Measurements from ENCODE around the gene FEN1.

Gene FEN1

DNA sequence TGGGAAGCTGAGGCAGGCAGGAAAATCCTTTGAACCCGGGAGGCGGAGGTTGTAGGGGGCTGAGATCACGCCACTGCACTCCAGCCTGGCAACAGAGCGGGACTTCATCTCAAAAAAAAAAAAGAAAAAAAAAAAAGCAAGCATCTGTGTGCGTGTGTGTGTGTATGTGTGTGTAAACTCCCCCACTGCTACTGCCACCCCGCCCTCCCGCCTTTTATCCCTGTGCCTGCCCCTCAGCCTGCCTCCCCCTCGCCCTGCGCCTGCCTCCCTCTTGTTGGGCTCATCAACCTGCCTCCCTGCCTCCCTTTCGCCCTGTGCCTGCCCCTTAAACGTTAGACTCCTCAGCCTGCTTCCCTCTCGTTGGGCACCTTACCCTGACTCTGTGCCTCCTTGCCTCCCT is 18.3 kb upstream of the FEN1 start:
- Histone ChIP-seq H3K27ac (replicated peaks; ENCODE audit: low read length) (no peak overlapping the region), H2BK5ac (ENCODE audit: low read length) (peak overlapping the region; percentile 82), H3K27me3 (ENCODE audit: control insufficient read depth in 3 of 3, insufficient read depth in 3 of 3, low read depth in 1 of 3, low read length in 3 of 3) (no peaks in the 10 kb centered on the region), H3K14ac (ENCODE audit: low read length) (peak overlapping the region; percentile 38), H3K4me1 (ENCODE audit: control insufficient read depth in 2 of 2, insufficient read depth in 1 of 2, low read depth in 1 of 2, low read length in 2 of 2) (peaks cover 25 to 29% of the 10 kb centered on the region in 2 donors), H3K36me3 (replicated peaks in 1 of 2; ENCODE audit: control insufficient read depth in 2 of 2, insufficient read depth in 2 of 2, low read length in 2 of 2) (peaks cover 0 to 5% of the 10 kb centered on the region in 2 donors), H2BK15ac (ENCODE audit: low read length) (no peak overlapping the region), H2AK5ac (ENCODE audit: low read depth, low read length) (peak overlapping the region; percentile 94), H2BK12ac (ENCODE audit: low read length) (no peak overlapping the region), H3K9me3 (replicated peaks in 1 of 2; ENCODE audit: control insufficient read depth in 2 of 2, insufficient read depth in 1 of 2, low read depth in 1 of 2, low read length in 2 of 2) (peaks cover 0 to 2% of the 10 kb centered on the region in 2 donors), H2BK120ac (ENCODE audit: low read depth, low read length) (no peak overlapping the region), H3K79me1 (ENCODE audit: low read depth, low read length) (peaks cover 3% of the 10 kb centered on the region), H3K9ac (ENCODE audit: low read depth, low read length, poor library complexity) (peak overlapping the region; percentile 24), H4K8ac (ENCODE audit: low read depth, low read length) (no peak overlapping the region), H3K4me3 (ENCODE audit: low read length in 2 of 2) (no peak overlapping the region), H3K4me2 (ENCODE audit: insufficient read depth, low read length, poor library complexity, severe bottlenecking) (no peak overlapping the region), H3K23ac (ENCODE audit: low read depth, low read length, poor library complexity) (no peak overlapping the region), H3K18ac (ENCODE audit: low read length) (peak overlapping the region; percentile 78), H3K4ac (ENCODE audit: low read length) (peak overlapping the region; percentile 66), H2AFZ (ENCODE audit: low read length) (no peak overlapping the region), H4K91ac (ENCODE audit: low read depth, low read length, poor library complexity) (no peak overlapping the region)
- no CpG with 5 or more reads among the region's 12 CpGs for WGBS, 2 donors (ENCODE audit: extremely low coverage in 2 of 2, insufficient read length in 2 of 2, insufficient replicate concordance in 1 of 2)
- DNase-seq (ENCODE audit: low spot score), result no peak

DNA sequence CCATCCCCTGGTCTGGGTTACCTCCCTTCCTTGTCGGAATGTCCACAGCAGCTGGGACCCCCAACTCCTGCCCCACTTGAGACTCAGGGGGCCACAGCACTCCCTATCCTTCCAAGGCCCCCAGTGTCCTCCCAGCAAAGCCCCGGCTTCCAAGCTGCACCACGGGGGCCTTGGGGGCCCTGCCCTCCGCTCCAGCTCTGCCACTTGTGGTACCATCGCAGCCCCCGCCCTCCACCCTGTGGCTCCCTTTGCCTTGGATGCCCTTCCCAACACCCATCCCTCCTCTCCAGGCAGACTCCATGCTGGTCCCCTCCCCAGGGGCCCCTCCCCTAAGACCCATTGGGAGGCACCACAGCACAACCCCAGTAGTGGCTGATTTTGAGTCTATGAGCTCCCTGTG is 17.6 kb upstream of the FEN1 start:
- no CpG with 5 or more reads among the region's 6 CpGs for WGBS, 2 donors (ENCODE audit: extremely low coverage in 2 of 2, insufficient read length in 2 of 2, insufficient replicate concordance in 1 of 2)

DNA sequence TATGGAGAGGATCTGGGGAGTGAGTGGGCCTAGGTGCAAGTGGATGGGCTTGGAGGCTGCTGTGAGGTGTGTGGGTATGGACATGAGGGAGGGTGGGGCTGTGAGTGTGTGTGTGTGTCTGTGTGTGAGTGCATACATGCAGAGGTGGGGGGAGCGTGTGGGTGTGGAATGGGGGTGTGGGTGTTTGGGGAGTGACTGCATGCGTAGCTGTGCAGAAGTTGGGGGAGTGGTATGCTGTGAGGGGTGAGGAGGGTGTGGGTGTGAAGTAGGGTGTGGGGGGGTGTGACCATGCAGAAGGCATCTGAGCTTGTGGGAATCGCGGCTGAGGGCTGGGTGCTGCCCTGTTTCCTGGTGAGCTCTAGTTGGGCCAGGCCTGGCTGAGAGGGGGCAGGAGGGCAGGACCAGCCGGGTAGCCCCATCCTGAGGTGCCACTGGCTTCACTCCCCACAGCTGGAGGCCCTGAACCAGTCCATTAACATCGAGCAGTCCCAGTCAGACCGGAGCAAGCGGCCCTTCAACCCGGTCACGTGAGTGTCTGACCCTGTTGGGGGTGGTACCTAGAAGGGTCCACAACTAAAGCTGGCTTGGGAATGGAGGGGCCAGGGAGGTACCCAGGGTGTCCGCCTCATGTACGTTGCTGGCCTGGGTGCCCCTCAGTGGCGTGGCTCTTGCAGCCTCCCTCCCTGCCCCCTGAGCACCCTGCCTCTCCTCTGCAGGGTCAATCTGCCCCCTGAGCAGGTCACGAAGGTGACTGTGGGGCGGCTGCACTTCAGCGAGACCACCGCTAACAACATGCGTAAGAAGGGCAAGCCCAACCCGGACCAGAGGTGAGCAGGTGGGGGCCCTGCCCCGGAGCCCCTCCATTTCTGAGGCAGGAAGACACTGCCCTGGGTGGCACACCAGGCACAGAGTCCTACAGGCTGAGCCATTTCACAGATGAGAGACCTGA is 16.8 kb upstream of the FEN1 start:
- WGBS, 2 donors (ENCODE audit: extremely low coverage in 2 of 2, insufficient read length in 2 of 2, insufficient replicate concordance in 1 of 2), result 100% methylated on average over 2 of the region's 20 CpGs; no CpG with 5 or more reads in 1 of the 2 donors
- Histone ChIP-seq H2BK12ac (ENCODE audit: low read length) (peak overlapping the region; percentile 22), H4K8ac (ENCODE audit: low read depth, low read length) (no peak overlapping the region), H3K4me3 (ENCODE audit: low read length in 2 of 2) (peak overlapping the region in 1 of 2 donors; percentile 36), H4K91ac (ENCODE audit: low read depth, low read length, poor library complexity) (peak overlapping the region; percentile 5), H3K4me2 (ENCODE audit: insufficient read depth, low read length, poor library complexity, severe bottlenecking) (no peak overlapping the region), H3K23ac (ENCODE audit: low read depth, low read length, poor library complexity) (peak overlapping the region; percentile 65), H3K4ac (ENCODE audit: low read length) (peak overlapping the region; percentile 53), H3K27ac (replicated peaks; ENCODE audit: low read length) (peak overlapping the region; percentile 17), H3K36me3 (replicated peaks in 1 of 2; ENCODE audit: control insufficient read depth in 2 of 2, insufficient read depth in 2 of 2, low read length in 2 of 2) (peaks cover 0 to 17% of the 10 kb centered on the region in 2 donors), H3K4me1 (ENCODE audit: control insufficient read depth in 2 of 2, insufficient read depth in 1 of 2, low read depth in 1 of 2, low read length in 2 of 2) (peaks cover 19 to 27% of the 10 kb centered on the region in 2 donors), H3K9me3 (replicated peaks in 1 of 2; ENCODE audit: control insufficient read depth in 2 of 2, insufficient read depth in 1 of 2, low read depth in 1 of 2, low read length in 2 of 2) (peaks cover 0 to 2% of the 10 kb centered on the region in 2 donors), H2BK120ac (ENCODE audit: low read depth, low read length) (peak overlapping the region; percentile 31), H2BK5ac (ENCODE audit: low read length) (peak overlapping the region; percentile 82), H3K18ac (ENCODE audit: low read length) (peak overlapping the region; percentile 64), H3K27me3 (ENCODE audit: control insufficient read depth in 3 of 3, insufficient read depth in 3 of 3, low read depth in 1 of 3, low read length in 3 of 3) (no peaks in the 10 kb centered on the region), H2BK15ac (ENCODE audit: low read length) (peak overlapping the region; percentile 20), H2AK5ac (ENCODE audit: low read depth, low read length) (peak overlapping the region; percentile 94), H2AFZ (ENCODE audit: low read length) (no peak overlapping the region), H3K14ac (ENCODE audit: low read length) (no peak overlapping the region), H3K9ac (ENCODE audit: low read depth, low read length, poor library complexity) (peak overlapping the region; percentile 64), H3K79me1 (ENCODE audit: low read depth, low read length) (peaks cover 3% of the 10 kb centered on the region)
- DNase-seq (ENCODE audit: low spot score), result no peak

More for the DNA sequence above, 17.6 kb upstream of the FEN1 start:
- Histone ChIP-seq H3K18ac (ENCODE audit: low read length) (peak overlapping the region; percentile 83), H3K9ac (ENCODE audit: low read depth, low read length, poor library complexity) (peak overlapping the region; percentile 50), H3K4me1 (ENCODE audit: control insufficient read depth in 2 of 2, insufficient read depth in 1 of 2, low read depth in 1 of 2, low read length in 2 of 2) (peaks cover 19 to 27% of the 10 kb centered on the region in 2 donors), H3K27ac (replicated peaks; ENCODE audit: low read length) (no peak overlapping the region), H3K4ac (ENCODE audit: low read length) (peak overlapping the region; percentile 53), H2BK5ac (ENCODE audit: low read length) (peak overlapping the region; percentile 82), H3K23ac (ENCODE audit: low read depth, low read length, poor library complexity) (peak overlapping the region; percentile 65), H3K14ac (ENCODE audit: low read length) (peak overlapping the region; percentile 38), H2BK15ac (ENCODE audit: low read length) (no peak overlapping the region), H3K4me2 (ENCODE audit: insufficient read depth, low read length, poor library complexity, severe bottlenecking) (no peak overlapping the region), H2BK12ac (ENCODE audit: low read length) (no peak overlapping the region), H3K9me3 (replicated peaks in 1 of 2; ENCODE audit: control insufficient read depth in 2 of 2, insufficient read depth in 1 of 2, low read depth in 1 of 2, low read length in 2 of 2) (peaks cover 0 to 2% of the 10 kb centered on the region in 2 donors), H3K27me3 (ENCODE audit: control insufficient read depth in 3 of 3, insufficient read depth in 3 of 3, low read depth in 1 of 3, low read length in 3 of 3) (no peaks in the 10 kb centered on the region), H2AFZ (ENCODE audit: low read length) (no peak overlapping the region), H3K36me3 (replicated peaks in 1 of 2; ENCODE audit: control insufficient read depth in 2 of 2, insufficient read depth in 2 of 2, low read length in 2 of 2) (peaks cover 0 to 12% of the 10 kb centered on the region in 2 donors), H4K8ac (ENCODE audit: low read depth, low read length) (no peak overlapping the region), H3K4me3 (ENCODE audit: low read length in 2 of 2) (peak overlapping the region in 1 of 2 donors; percentile 36), H2BK120ac (ENCODE audit: low read depth, low read length) (peak overlapping the region; percentile 31), H3K79me1 (ENCODE audit: low read depth, low read length) (peaks cover 3% of the 10 kb centered on the region), H4K91ac (ENCODE audit: low read depth, low read length, poor library complexity) (no peak overlapping the region), H2AK5ac (ENCODE audit: low read depth, low read length) (peak overlapping the region; percentile 94)
- no peak for DNase-seq (ENCODE audit: low spot score)

DNA sequence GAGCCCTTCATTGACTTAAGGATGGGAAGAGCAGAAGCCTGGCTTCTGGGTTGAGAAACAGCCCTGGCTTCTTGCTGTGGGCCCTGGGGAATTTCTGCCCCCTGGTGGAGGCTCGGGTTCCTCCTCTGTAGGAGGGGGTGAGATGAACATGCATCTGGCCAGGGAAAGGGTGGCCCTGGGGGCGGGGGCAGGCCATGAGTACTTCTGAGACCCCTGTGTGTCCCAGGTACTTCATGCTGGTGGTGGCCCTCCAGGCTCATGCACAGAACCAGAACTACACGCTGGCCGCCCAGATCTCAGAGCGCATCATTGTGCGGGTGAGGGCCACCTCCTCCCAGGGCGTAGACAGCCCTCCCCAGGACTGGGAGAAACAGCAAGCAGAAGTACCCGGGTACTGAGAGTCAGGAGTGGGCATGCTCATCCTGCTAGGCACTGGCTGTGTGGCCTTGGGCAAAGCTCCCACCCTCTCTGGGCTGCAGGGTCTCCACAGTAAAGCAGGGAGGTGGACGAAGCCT is 16.1 kb upstream of the FEN1 start:
- no CpG with 5 or more reads among the region's 9 CpGs for WGBS, 2 donors (ENCODE audit: extremely low coverage in 2 of 2, insufficient read length in 2 of 2, insufficient replicate concordance in 1 of 2)

More for the DNA sequence above, 16.1 kb upstream of the FEN1 start:
- Histone ChIP-seq H3K4ac (ENCODE audit: low read length) (no peak overlapping the region), H2BK120ac (ENCODE audit: low read depth, low read length) (no peak overlapping the region), H4K8ac (ENCODE audit: low read depth, low read length) (no peak overlapping the region), H3K23ac (ENCODE audit: low read depth, low read length, poor library complexity) (no peak overlapping the region), H2BK5ac (ENCODE audit: low read length) (no peak overlapping the region), H3K36me3 (replicated peaks in 1 of 2; ENCODE audit: control insufficient read depth in 2 of 2, insufficient read depth in 2 of 2, low read length in 2 of 2) (peaks cover 0 to 25% of the 10 kb centered on the region in 2 donors), H3K27me3 (ENCODE audit: control insufficient read depth in 3 of 3, insufficient read depth in 3 of 3, low read depth in 1 of 3, low read length in 3 of 3) (no peaks in the 10 kb centered on the region), H3K9me3 (replicated peaks in 1 of 2; ENCODE audit: control insufficient read depth in 2 of 2, insufficient read depth in 1 of 2, low read depth in 1 of 2, low read length in 2 of 2) (peaks cover 0 to 2% of the 10 kb centered on the region in 2 donors), H2BK15ac (ENCODE audit: low read length) (no peak overlapping the region), H3K79me1 (ENCODE audit: low read depth, low read length) (peaks cover 3% of the 10 kb centered on the region), H2AK5ac (ENCODE audit: low read depth, low read length) (no peak overlapping the region), H3K27ac (replicated peaks; ENCODE audit: low read length) (no peak overlapping the region), H4K91ac (ENCODE audit: low read depth, low read length, poor library complexity) (no peak overlapping the region), H2BK12ac (ENCODE audit: low read length) (no peak overlapping the region), H3K9ac (ENCODE audit: low read depth, low read length, poor library complexity) (no peak overlapping the region), H3K4me2 (ENCODE audit: insufficient read depth, low read length, poor library complexity, severe bottlenecking) (no peak overlapping the region), H2AFZ (ENCODE audit: low read length) (no peak overlapping the region), H3K14ac (ENCODE audit: low read length) (no peak overlapping the region), H3K4me3 (ENCODE audit: low read length in 2 of 2) (no peak overlapping the region), H3K18ac (ENCODE audit: low read length) (no peak overlapping the region), H3K4me1 (ENCODE audit: control insufficient read depth in 2 of 2, insufficient read depth in 1 of 2, low read depth in 1 of 2, low read length in 2 of 2) (peaks cover 18 to 24% of the 10 kb centered on the region in 2 donors)
- DNase-seq (ENCODE audit: low spot score), result no peak

Measured in neuronal stem cell (in vitro differentiated cells).